ENCODE measurements around the gene HOXB4.

- TF ChIP-seq, protein P1, sequence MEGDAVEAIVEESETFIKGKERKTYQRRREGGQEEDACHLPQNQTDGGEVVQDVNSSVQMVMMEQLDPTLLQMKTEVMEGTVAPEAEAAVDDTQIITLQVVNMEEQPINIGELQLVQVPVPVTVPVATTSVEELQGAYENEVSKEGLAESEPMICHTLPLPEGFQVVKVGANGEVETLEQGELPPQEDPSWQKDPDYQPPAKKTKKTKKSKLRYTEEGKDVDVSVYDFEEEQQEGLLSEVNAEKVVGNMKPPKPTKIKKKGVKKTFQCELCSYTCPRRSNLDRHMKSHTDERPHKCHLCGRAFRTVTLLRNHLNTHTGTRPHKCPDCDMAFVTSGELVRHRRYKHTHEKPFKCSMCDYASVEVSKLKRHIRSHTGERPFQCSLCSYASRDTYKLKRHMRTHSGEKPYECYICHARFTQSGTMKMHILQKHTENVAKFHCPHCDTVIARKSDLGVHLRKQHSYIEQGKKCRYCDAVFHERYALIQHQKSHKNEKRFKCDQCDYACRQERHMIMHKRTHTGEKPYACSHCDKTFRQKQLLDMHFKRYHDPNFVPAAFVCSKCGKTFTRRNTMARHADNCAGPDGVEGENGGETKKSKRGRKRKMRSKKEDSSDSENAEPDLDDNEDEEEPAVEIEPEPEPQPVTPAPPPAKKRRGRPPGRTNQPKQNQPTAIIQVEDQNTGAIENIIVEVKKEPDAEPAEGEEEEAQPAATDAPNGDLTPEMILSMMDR (conservative IDR thresholded peaks at IDR 0.05), result no peak
- no peak for TF ChIP-seq EZH2 (IDR thresholded peaks at IDR 0.05; ENCODE audit: low read depth)
Observed at GRCh38 chr17:48588528-48588927, 10.4 kb upstream of the HOXB4 start.

Measured in PC-9 (cell line).